Measurements from ENCODE around the gene SLAIN1. TPM values are rescaled to one million over a fixed set of nuclear protein-coding genes. Genes with fewer than 3 reads are reported as not detected.

SLAIN1 gene
- total RNA-seq, 1 experiment from 2014 or later: not detected

DNA sequence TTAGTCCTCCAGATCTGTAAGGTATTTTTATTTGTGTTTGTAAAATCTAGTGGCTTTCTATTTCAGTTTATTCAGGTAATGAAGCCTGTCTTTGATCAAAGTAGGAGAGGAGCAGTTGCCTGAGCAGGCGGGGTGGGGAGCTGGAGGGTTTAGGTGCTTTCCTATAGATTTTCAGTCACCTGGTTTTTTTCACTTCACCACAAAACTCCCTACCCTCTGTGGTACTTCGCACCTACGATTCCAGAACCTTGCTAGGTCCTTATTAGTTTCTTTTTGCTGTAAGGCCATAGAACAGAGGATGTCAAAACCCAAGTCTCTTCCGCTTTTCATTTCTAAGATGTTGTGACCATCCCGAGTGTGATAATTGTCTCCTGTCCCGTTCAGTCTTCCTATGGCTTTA, 26.6 kb downstream of the SLAIN1 start:
- Histone ChIP-seq H3K4me1 (replicated peaks) (no peaks in the 10 kb centered on the region), H3K36me3 (no peaks in the 10 kb centered on the region), H3K27me3 (replicated peaks) (0 out of 2 replicates have a peak, but pooled peaks cover 3% of the 10 kb centered on the region), H3K4me3 (no peak overlapping the region), H3K27ac (no peak overlapping the region), H3K9me3 (replicated peaks) (no peaks in the 10 kb centered on the region)
- DNase-seq (ENCODE audit: low read depth in 1 of 2, low spot score in 2 of 2): no peak

DNA sequence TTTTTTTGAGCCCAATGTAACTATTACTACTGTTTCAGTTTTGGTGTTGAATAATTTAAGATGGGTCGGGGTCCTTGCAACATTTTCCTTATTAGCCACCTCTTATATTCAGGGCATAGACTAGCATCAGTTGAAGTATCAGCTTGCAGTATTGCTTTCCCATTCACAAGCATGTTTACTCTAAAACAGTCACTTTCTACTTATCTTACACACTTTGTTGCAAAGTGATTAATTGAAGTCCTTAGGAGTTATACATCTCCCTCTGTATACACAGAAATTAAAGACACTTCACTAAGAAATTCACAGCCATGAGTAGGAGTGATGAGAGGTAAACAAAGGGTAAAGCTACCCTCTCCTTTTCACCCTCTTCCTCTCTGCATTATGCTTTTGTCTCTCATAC, 27.6 kb downstream of the SLAIN1 start:
- Histone ChIP-seq H3K27me3 (replicated peaks) (0 out of 2 replicates have a peak, but pooled peaks cover 3% of the 10 kb centered on the region), H3K4me3 (no peak overlapping the region), H3K36me3 (no peaks in the 10 kb centered on the region), H3K9me3 (replicated peaks) (no peaks in the 10 kb centered on the region), H3K27ac (no peak overlapping the region), H3K4me1 (replicated peaks) (no peaks in the 10 kb centered on the region)
- DNase-seq (ENCODE audit: low read depth in 1 of 2, low spot score in 2 of 2): no peak

DNA sequence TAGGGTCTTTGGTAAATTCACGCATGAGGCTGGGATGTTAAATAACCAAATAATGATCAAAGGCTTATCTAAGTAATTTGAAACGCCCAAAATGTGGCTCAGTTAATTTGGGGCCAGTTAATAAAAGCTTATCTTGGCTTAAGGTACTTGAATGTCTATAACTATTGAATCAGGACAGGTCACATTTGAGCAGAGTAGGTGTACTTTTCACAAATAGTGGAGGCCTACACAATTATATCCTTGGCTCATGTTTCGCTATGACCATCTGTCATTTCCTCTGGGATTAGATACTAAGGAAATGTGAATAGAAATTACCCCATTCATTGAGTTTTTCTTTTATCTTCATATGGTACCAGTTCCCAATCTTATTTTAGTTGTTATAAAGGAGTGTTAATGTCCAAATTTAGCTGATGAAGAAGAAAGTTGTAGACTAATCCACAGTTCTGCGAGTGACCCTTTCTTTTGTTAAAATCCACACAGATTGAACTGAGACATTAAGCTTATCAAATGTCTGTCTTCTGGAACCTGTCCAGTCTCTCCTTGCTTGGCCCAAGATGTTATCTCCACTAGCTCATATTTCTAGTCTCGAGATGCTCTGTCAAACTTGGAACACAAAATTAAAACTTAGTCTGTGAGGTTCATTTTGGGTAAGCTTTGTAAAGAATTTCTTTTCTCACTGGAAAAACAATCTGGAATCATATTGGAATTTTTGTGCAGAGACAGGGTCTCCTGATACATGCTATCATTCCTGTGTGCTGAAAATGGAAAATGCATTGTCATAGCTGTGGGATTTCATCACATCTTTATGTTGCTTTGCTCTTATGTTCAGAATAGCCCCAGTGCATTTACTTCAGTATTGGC, 31.0 kb downstream of the SLAIN1 start:
- no peak overlapping the region for H3K4me3 ChIP-seq

DNA sequence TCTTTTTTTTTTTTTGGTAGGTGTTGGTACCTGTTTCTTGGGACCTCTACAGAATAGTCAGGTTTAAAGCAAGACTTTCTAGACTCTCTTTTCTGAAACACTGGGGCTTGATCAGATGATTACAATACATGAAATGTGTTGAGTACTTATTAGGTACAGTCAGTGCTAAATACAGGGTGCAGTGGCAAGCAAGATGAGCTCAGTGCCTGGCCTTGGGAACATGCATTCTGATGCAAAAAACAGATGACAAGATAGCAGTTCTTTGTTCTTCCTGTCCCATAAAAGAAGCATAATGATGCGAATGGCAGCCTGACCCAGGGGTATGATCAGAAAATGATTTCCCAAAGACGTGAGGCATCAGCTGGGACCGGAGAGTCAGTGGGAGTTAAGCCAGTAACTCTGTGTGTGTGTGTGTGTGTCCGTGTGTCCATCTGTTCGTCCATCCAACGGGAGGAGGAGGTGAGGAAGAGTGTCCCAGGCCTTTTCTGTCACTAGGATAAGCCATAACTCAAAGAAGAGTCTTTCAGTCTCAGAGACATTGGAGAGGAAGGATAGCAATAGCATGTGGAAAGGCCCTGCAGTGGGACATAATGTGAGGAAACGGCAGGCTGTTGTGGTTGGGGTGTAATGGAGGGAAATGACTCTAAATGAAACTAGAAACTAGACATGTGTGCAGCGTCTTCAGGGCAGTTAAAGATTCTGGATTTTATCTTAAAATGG, 32.2 kb downstream of the SLAIN1 start:
- Histone ChIP-seq H3K4me1 (replicated peaks) (no peaks in the 10 kb centered on the region), H3K36me3 (no peaks in the 10 kb centered on the region), H3K4me3 (no peak overlapping the region), H3K27ac (no peak overlapping the region), H3K27me3 (replicated peaks) (0 out of 2 replicates have a peak, but pooled peaks cover 3% of the 10 kb centered on the region), H3K9me3 (replicated peaks) (no peaks in the 10 kb centered on the region)
- DNase-seq (ENCODE audit: low read depth in 1 of 2, low spot score in 2 of 2): no peak

More for the DNA sequence above, 31.0 kb downstream of the SLAIN1 start:
- H3K27me3 ChIP-seq (replicated peaks): 0 out of 2 replicates have a peak, but pooled peaks cover 3% of the 10 kb centered on the region
- H3K36me3 ChIP-seq: no peaks in the 10 kb centered on the region
- no peak overlapping the region for H3K27ac ChIP-seq
- no peaks in the 10 kb centered on the region for H3K4me1 ChIP-seq (replicated peaks)
- no peaks in the 10 kb centered on the region for H3K9me3 ChIP-seq (replicated peaks)
- DNase-seq (ENCODE audit: low read depth in 1 of 2, low spot score in 2 of 2): no peak

DNA sequence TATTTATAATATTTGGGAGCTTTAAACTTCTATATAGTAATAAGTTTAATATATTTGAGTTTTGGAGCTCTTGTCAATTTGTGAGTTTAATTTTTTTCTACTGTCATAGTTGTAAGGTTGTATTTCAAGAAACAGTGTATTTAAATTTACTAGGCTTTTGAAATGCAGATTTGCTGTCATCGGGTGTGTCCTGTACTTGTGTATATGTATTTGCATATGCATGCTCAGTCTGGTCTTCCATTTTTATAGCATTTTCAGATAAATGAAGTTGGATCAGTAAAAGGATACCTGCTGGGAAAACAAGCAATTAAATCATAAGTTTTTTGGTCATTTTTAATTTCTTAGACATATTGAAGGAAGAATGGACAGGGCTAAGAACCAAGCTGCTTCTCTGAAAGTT, 33.1 kb downstream of the SLAIN1 start:
- no peak overlapping the region for H3K4me3 ChIP-seq
- H3K4me1 ChIP-seq (replicated peaks): no peaks in the 10 kb centered on the region
- H3K27ac ChIP-seq: no peak overlapping the region
- no peaks in the 10 kb centered on the region for H3K36me3 ChIP-seq
- H3K9me3 ChIP-seq (replicated peaks): no peaks in the 10 kb centered on the region
- no peak for DNase-seq (ENCODE audit: low read depth in 1 of 2, low spot score in 2 of 2)
- H3K27me3 ChIP-seq (replicated peaks): 0 out of 2 replicates have a peak, but pooled peaks cover 3% of the 10 kb centered on the region

DNA sequence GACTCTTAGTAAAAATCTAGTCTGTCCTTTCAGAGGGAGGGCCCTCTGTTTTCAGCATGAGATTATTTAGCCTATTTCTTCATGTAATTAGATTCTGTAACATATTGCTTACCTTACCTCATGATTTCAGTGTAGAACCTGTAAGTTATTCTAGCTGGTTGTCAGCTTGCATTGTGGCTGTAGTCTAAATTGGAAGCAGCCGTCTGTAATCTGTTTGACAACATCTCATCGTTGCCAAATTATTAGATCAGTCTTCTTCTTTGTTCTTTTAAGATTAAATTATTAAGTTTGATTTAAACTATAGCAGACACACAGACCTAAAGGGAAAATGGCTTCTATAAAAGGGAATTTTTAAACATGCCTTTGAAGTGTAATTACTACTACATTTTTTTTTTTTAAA, 34.8 kb downstream of the SLAIN1 start:
- H3K4me3 ChIP-seq: no peak overlapping the region
- no peaks in the 10 kb centered on the region for H3K9me3 ChIP-seq (replicated peaks)
- DNase-seq (ENCODE audit: low read depth in 1 of 2, low spot score in 2 of 2): no peak
- no peak overlapping the region for H3K27ac ChIP-seq
- H3K4me1 ChIP-seq (replicated peaks): no peaks in the 10 kb centered on the region
- 0 out of 2 replicates have a peak, but pooled peaks cover 3% of the 10 kb centered on the region for H3K27me3 ChIP-seq (replicated peaks)
- no peaks in the 10 kb centered on the region for H3K36me3 ChIP-seq

DNA sequence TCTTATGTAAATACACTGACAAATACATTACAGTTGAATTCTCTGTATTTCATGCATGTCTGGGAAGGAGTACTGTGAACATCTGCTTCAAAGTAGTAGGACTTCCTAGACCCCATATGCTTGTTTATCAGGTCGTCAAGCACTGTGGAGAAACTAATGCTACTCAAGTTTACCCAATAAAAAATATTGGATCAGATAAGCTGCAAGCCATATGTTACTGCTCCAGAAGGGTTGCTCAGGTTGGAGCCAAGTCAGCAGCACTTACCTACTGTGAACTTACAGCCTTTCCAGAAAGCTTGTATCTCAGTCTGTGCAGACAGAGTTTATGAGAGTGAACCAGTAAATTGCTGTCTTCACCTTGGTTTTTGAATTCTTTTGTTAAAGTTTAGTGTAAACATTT, 36.2 kb downstream of the SLAIN1 start:
- H3K4me3 ChIP-seq: no peak overlapping the region
- no peaks in the 10 kb centered on the region for H3K36me3 ChIP-seq
- no peaks in the 10 kb centered on the region for H3K9me3 ChIP-seq (replicated peaks)
- H3K27ac ChIP-seq: no peak overlapping the region
- no peak for DNase-seq (ENCODE audit: low read depth in 1 of 2, low spot score in 2 of 2)
- no peaks in the 10 kb centered on the region for H3K27me3 ChIP-seq (replicated peaks)
- no peaks in the 10 kb centered on the region for H3K4me1 ChIP-seq (replicated peaks)

DNA sequence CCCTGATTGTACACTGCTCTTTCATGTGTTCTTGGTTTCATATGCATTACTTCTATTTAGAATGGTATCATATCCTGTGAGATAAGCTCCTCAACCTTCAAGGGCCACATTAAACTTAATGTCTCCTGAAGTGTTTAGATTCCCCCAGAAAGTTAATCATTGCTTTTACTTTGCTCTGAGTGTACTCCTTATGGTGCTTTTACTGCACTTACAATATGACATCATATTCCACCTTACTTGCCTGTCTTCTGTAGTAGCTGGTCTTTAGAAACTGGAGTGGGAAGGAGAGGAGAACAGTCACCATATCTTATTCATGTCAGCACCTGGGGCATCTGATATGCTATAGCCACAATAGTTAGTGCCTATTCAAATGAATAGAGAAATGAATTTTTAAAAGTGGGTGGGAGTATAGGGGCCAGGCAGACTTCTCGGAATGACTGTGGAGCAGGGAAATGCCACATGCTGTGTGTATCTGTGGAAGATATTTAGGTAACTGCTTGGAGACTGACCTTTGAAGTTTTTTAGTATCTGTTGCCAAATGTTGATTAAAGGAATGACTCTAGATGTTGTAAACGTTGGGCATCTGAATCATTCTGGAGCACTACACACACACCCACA, 40.2 kb downstream of the SLAIN1 start:
- Histone ChIP-seq H3K36me3 (no peaks in the 10 kb centered on the region), H3K9me3 (replicated peaks) (no peaks in the 10 kb centered on the region), H3K27me3 (replicated peaks) (no peaks in the 10 kb centered on the region), H3K4me1 (replicated peaks) (no peaks in the 10 kb centered on the region), H3K4me3 (no peak overlapping the region), H3K27ac (no peak overlapping the region)
- no peak for DNase-seq (ENCODE audit: low read depth in 1 of 2, low spot score in 2 of 2)

DNA sequence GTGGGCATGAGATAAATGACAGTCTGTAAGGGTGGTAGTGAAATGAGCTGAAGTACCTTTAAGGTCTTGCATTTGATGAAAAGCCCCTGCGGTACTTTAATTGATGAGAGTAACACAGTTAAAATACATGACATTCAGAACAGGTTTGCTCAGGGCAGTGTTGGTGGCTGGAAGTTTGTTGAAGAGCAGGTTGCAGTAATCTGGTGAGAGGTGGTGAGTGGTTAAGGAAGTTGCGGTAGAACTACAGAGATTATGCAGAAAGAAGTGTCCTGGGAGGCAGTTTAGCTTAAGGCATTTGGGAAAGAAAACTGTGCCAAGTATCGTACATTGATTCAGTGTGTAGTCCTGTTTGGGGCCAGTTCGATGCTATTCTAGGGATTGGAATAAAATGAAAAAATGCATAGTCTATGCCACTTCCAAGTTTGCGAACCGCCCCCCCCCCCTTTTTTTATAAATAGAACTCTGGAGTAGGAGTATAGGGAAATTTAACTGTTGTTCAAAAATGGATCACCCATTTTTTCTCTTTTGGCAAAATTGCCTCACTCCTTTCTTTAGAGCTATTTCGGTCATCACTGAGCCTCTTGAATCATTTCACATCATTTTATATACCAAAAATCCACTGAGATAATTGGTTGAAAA, 42.7 kb downstream of the SLAIN1 start:
- DNase-seq (ENCODE audit: low read depth in 1 of 2, low spot score in 2 of 2): no peak
- Histone ChIP-seq H3K4me1 (replicated peaks) (no peaks in the 10 kb centered on the region), H3K36me3 (no peaks in the 10 kb centered on the region), H3K27ac (no peak overlapping the region), H3K9me3 (replicated peaks) (no peaks in the 10 kb centered on the region), H3K27me3 (replicated peaks) (no peaks in the 10 kb centered on the region), H3K4me3 (no peak overlapping the region)

DNA sequence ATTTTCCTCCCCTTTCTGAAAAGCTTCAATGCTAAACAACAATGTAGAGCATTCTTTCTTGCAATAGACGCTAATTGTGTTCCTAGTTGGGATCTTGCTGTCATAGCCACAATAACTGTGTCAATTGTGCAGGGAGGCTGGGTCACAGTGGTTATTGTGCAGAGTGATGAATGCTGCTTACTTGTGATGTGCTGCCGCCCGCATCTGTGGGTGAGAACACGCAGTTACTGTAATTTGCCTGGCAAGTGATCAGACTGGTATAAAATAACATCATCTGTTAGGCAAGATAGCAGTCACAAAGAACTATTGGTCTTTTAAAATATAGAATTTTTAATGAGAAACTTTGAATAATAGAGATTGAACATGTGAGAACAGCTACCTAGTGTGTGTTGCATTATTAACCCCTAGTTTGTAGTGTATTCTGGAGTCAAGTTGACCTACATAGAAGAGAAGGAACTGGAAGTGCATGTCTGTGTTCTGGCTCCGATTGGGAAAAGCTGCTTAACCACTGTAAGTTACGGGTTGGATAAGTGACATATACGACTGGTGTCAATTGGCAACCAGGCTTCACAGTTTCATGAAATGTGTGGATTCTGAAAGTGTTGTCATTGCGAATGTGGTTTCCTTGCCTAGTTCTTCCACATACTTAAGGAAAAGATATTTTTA, 43.6 kb downstream of the SLAIN1 start:
- H3K27ac ChIP-seq: no peak overlapping the region
- no peaks in the 10 kb centered on the region for H3K27me3 ChIP-seq (replicated peaks)

DNA sequence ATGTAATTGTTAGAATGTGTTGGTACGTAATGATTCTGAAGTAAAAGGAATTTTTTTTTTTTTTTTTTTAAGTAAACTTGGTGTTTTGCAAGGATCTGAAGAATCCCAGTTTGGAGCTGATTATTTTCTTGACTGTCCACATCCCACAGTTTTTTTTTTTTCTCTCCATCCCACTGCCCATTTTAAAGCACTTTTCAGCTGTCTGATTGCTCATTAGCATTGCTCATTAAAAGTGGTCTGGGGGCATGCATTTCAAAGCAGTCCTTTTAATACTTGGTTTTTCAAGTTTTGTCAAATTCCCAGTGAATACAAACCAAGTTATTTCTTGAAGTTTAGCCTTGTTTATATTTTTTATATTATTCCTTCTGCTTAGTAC, 44.1 kb downstream of the SLAIN1 start:
- Histone ChIP-seq H3K4me3 (no peak overlapping the region), H3K27me3 (replicated peaks) (no peaks in the 10 kb centered on the region), H3K27ac (no peak overlapping the region), H3K9me3 (replicated peaks) (no peaks in the 10 kb centered on the region), H3K36me3 (no peaks in the 10 kb centered on the region), H3K4me1 (replicated peaks) (no peaks in the 10 kb centered on the region)
- DNase-seq (ENCODE audit: low read depth in 1 of 2, low spot score in 2 of 2): no peak

More for the DNA sequence above, 43.6 kb downstream of the SLAIN1 start:
- DNase-seq (ENCODE audit: low read depth in 1 of 2, low spot score in 2 of 2): no peak
- Histone ChIP-seq H3K4me1 (replicated peaks) (no peaks in the 10 kb centered on the region), H3K4me3 (no peak overlapping the region), H3K36me3 (no peaks in the 10 kb centered on the region), H3K9me3 (replicated peaks) (no peaks in the 10 kb centered on the region)

DNA sequence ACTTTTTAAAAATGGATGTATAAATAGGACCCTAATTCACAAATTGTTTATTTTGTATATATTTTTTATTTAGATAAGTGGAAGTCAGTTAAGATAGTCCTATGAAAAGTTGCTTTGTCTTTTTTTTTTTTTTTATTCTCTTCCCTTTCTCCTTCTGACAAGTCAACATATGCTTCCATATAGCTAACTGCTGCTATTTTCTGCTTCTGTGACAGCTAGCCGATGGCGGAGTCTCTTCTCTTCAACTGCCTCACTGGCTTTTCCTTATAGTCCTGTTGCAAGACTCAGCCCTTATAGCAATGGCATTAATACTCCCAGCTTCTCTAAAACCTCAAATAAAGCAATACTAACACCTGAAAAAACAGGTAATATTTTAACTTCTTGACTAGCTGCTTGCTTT, 45.3 kb downstream of the SLAIN1 start:
- Histone ChIP-seq H3K4me1 (replicated peaks) (no peaks in the 10 kb centered on the region), H3K27ac (no peak overlapping the region), H3K9me3 (replicated peaks) (no peaks in the 10 kb centered on the region), H3K4me3 (no peak overlapping the region), H3K27me3 (replicated peaks) (0 out of 2 replicates have a peak, but pooled peaks cover 4% of the 10 kb centered on the region), H3K36me3 (no peaks in the 10 kb centered on the region)
- DNase-seq (ENCODE audit: low read depth in 1 of 2, low spot score in 2 of 2): no peak

DNA sequence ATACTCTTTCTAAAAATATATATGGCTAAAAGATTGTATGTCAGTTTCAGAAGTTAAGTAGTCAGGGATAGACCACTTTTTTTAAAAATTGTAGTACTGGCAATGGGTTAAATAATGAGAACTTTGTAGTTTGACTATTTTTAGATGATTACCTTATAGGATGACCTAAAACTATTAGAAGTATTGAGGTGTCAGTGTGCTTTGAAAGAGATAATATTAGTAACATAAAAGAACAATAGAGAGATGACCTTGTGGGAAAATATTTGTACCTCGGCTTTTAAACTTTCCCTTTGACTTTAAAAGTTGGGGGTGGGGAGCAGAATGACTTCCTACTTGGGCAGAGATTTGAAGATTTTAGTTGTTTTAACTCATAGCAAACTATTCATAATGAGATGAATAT, 48.3 kb downstream of the SLAIN1 start:
- Histone ChIP-seq H3K27ac (no peak overlapping the region), H3K27me3 (replicated peaks) (0 out of 2 replicates have a peak, but pooled peaks cover 7% of the 10 kb centered on the region), H3K4me1 (replicated peaks) (no peaks in the 10 kb centered on the region), H3K4me3 (no peak overlapping the region), H3K9me3 (replicated peaks) (no peaks in the 10 kb centered on the region), H3K36me3 (no peaks in the 10 kb centered on the region)
- no peak for DNase-seq (ENCODE audit: low read depth in 1 of 2, low spot score in 2 of 2)
